ENCODE measurements around the gene ZYX. TPM values are rescaled to one million over a fixed set of nuclear protein-coding genes. Genes with fewer than 3 reads are reported as not detected.
"Not testable (repeated sequence)": the region's sequence is repeated elsewhere in the genome, so short reads cannot be mapped to it uniquely, and the experiment has no call there.

ZYX gene
- total and polyA plus RNA-seq, 9 of the 15 experiments (the other 6 are each of a cell fraction or from before 2014, with no cell fraction given) = 1.8 to 130 (median 15.7) TPM

DNA sequence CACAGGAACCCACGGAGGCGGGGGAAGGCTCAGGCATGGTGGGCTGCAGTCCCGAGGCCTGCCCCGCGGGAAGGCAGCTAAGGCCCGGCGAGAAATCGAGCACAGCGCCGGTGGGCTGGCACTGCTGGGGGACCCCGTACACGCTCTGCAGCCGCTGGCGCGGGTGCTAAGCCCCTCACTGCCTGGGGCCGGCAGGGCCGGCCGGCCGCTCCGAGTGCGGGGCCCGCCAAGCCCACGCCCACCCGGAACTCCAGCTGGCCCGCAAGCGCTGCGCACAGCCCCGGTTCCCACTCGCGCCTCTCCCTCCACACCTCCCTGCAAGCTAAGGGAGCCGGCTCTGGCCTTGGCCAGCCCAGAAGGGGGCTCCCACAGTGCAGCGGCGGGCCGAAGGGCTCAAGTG is 43.3 kb downstream of the ZYX start:
- H3K9me3 ChIP-seq (replicated peaks; ENCODE audit: control insufficient read depth, insufficient read depth, low read depth, low read length) = peaks cover 12% of the 10 kb centered on the region; the same call in 1 of the 2 replicates
- H4K20me1 ChIP-seq (replicated peaks; ENCODE audit: control insufficient read depth, insufficient read depth, low read length); FAIRE-seq; in situ Hi-C loops (cut with MboI); H3K9ac ChIP-seq (ENCODE audit: insufficient read depth in 1 of 2, low read depth in 2 of 2, low read length in 2 of 2); H2AFZ ChIP-seq (ENCODE audit: low read depth, low read length); H3K27ac ChIP-seq (ENCODE audit: extremely low read depth, low read depth, low read length); H3K9me1 ChIP-seq (ENCODE audit: control insufficient read depth, insufficient read depth, low read length); POLR2A ChIA-PET; H3K4me2 ChIP-seq (ENCODE audit: insufficient read depth, low read length); H3K36me3 ChIP-seq (ENCODE audit: control insufficient read depth, insufficient read depth, low read length); H3K27me3 ChIP-seq (ENCODE audit: control insufficient read depth in 2 of 2, insufficient read depth in 2 of 2, low read length in 2 of 2); BruUV-seq (replicated peaks); intact Hi-C loops (cut with micrococcal nuclease); H3K4me3 ChIP-seq; CTCF ChIA-PET (ENCODE audit: low intra/inter-chr PET ratio); DNase-seq (ENCODE audit: extremely low read depth in 1 of 4, low spot score in 3 of 4); H3K79me2 ChIP-seq (ENCODE audit: control insufficient read depth, insufficient read depth, low read length); ATAC-seq: not testable (repeated sequence)
- peaks cover 7 to 14% of the 10 kb centered on the region in 2 experiments; a peak in 4 of 5 replicates for H3K4me1 ChIP-seq (replicated peaks in 1 of 2; ENCODE audit: control insufficient read depth in 2 of 2, insufficient read depth in 2 of 2, low read length in 2 of 2)
- 84% methylated on average over 10 of the region's 34 CpGs for WGBS (ENCODE audit: insufficient coverage, low coverage, missing lambda C conversion rate)
- TF ChIP-seq, protein P1, sequence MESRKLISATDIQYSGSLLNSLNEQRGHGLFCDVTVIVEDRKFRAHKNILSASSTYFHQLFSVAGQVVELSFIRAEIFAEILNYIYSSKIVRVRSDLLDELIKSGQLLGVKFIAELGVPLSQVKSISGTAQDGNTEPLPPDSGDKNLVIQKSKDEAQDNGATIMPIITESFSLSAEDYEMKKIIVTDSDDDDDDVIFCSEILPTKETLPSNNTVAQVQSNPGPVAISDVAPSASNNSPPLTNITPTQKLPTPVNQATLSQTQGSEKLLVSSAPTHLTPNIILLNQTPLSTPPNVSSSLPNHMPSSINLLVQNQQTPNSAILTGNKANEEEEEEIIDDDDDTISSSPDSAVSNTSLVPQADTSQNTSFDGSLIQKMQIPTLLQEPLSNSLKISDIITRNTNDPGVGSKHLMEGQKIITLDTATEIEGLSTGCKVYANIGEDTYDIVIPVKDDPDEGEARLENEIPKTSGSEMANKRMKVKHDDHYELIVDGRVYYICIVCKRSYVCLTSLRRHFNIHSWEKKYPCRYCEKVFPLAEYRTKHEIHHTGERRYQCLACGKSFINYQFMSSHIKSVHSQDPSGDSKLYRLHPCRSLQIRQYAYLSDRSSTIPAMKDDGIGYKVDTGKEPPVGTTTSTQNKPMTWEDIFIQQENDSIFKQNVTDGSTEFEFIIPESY (CRISPR knock-in tag; IDR thresholded peaks at IDR 0.05) = peak; percentile 57; the same call in 1 of the 2 replicates

DNA sequence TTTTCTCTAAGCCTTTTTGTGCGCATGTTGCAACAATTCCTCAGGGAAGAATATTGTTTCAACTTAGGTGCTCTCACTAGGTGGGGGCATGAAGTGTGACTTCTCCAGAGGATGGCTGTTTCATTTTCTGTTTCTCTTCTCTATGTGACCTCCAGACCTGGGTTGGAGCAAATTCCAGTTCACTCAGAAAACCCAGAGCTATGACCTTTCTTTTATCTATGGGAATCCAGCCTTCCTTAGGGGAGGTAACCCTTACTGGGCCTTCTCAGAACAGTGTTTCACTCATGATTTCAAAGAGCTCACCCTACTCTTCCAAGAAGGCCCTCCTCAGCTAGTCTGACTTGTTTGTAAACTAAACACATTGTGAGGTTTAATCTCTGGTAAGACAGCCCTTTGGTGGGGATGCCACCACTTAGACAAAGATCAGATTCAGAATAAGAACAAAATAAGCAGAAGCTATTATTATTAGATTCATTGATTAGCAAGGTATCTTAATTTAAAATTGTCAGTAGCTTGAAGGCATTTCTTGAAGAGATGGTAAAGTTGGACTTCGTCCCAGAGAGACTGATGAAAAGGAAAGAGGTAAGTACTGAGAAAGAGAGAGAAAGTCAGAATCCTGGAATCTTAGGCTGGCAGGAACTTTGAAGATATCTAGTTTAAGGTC is 45.5 kb downstream of the ZYX start:
- WGBS (ENCODE audit: insufficient coverage, low coverage, missing lambda C conversion rate) = 3% methylated on average over 2 of the region's 2 CpGs
- Histone ChIP-seq H3K27me3 (ENCODE audit: control insufficient read depth in 2 of 2, insufficient read depth in 2 of 2, low read length in 2 of 2) (no peaks in the 10 kb centered on the region), H3K4me2 (ENCODE audit: insufficient read depth, low read length) (peak overlapping the region; percentile 20), H3K79me2 (ENCODE audit: control insufficient read depth, insufficient read depth, low read length) (no peaks in the 10 kb centered on the region), H3K4me1 (replicated peaks in 1 of 2; ENCODE audit: control insufficient read depth in 2 of 2, insufficient read depth in 2 of 2, low read length in 2 of 2) (peaks cover 7 to 14% of the 10 kb centered on the region in 2 experiments; a peak in 4 of 5 replicates), H2AFZ (ENCODE audit: low read depth, low read length) (peak overlapping the region; percentile 77), H3K9me3 (replicated peaks; ENCODE audit: control insufficient read depth, insufficient read depth, low read depth, low read length) (peaks cover 6% of the 10 kb centered on the region; the same call in 1 of the 2 replicates), H3K4me3 (peak overlapping the region; percentile 1; the same call in 1 of the 2 replicates), H4K20me1 (replicated peaks; ENCODE audit: control insufficient read depth, insufficient read depth, low read length) (no peaks in the 10 kb centered on the region), H3K36me3 (ENCODE audit: control insufficient read depth, insufficient read depth, low read length) (no peaks in the 10 kb centered on the region), H3K27ac (ENCODE audit: extremely low read depth, low read depth, low read length) (peak overlapping the region; percentile 41; the same call in 2 of the 3 replicates), H3K9ac (ENCODE audit: insufficient read depth in 1 of 2, low read depth in 2 of 2, low read length in 2 of 2) (no peak overlapping the region), H3K9me1 (ENCODE audit: control insufficient read depth, insufficient read depth, low read length) (no peaks in the 10 kb centered on the region)
- DNase-seq (ENCODE audit: extremely low read depth in 1 of 4, low spot score in 3 of 4) (peak; percentile 54 to 92 (median 72)), ATAC-seq (peak; percentile 98), FAIRE-seq (peak; percentile 96)
- POLR2A ChIA-PET = interaction anchor here (0.5 to 1.5 kb wide), 8 partner anchors 10 to 157 kb away, joined by 3 to 6 read pairs (median 3); no protein-coding TSS in a partner anchor
- intact Hi-C loops (cut with micrococcal nuclease) = no loop called here
- CTCF ChIA-PET (ENCODE audit: low intra/inter-chr PET ratio) = no interaction called here
- BruUV-seq (replicated peaks) = no TSS peak
- in situ Hi-C loops (cut with MboI) = no loop called here
- TF ChIP-seq ZKSCAN3 (CRISPR knock-in tag; IDR thresholded peaks at IDR 0.05) (no peak), NFATC3 (IDR thresholded peaks at IDR 0.05) (no peak), CREBBP (IDR thresholded peaks at IDR 0.05; ENCODE audit: low read depth, low read length) (no peak), GATAD2A (IDR thresholded peaks at IDR 0.05) (peak; percentile 79), ZNF695 (CRISPR knock-in tag; IDR thresholded peaks at IDR 0.05) (no peak)
- TF ChIP-seq, protein P2, sequence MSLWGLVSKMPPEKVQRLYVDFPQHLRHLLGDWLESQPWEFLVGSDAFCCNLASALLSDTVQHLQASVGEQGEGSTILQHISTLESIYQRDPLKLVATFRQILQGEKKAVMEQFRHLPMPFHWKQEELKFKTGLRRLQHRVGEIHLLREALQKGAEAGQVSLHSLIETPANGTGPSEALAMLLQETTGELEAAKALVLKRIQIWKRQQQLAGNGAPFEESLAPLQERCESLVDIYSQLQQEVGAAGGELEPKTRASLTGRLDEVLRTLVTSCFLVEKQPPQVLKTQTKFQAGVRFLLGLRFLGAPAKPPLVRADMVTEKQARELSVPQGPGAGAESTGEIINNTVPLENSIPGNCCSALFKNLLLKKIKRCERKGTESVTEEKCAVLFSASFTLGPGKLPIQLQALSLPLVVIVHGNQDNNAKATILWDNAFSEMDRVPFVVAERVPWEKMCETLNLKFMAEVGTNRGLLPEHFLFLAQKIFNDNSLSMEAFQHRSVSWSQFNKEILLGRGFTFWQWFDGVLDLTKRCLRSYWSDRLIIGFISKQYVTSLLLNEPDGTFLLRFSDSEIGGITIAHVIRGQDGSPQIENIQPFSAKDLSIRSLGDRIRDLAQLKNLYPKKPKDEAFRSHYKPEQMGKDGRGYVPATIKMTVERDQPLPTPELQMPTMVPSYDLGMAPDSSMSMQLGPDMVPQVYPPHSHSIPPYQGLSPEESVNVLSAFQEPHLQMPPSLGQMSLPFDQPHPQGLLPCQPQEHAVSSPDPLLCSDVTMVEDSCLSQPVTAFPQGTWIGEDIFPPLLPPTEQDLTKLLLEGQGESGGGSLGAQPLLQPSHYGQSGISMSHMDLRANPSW (CRISPR knock-in tag; IDR thresholded peaks at IDR 0.05) = no peak
- TF ChIP-seq, protein P3, sequence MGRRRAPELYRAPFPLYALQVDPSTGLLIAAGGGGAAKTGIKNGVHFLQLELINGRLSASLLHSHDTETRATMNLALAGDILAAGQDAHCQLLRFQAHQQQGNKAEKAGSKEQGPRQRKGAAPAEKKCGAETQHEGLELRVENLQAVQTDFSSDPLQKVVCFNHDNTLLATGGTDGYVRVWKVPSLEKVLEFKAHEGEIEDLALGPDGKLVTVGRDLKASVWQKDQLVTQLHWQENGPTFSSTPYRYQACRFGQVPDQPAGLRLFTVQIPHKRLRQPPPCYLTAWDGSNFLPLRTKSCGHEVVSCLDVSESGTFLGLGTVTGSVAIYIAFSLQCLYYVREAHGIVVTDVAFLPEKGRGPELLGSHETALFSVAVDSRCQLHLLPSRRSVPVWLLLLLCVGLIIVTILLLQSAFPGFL (CRISPR knock-in tag; IDR thresholded peaks at IDR 0.05) = no peak

Measured in K562 (cell line).